ENCODE data around the gene CCDC9.
"Not testable (repeated sequence)": the region's sequence is repeated elsewhere in the genome, so short reads cannot be mapped to it uniquely, and the experiment has no call there.

The CCDC9 gene

DNA sequence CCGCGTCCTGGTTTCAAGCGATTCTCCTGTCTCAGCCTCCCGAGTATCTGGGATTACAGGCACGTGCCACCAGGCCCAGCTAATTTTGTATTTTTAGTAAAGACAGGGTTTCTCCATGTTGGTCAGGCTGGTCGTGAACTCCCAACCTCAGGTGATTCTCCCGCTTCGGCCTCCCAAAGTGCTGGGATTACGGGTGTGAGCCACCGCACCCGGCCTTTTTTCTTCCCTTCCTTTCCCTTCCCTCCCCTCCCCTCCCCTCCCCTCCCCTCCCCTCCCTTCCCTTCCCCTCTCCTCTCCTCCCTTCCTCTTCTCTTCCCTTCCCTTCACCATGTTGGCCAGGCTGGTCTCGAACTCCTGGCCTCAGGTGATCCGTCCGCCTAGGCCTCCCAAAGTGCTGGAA is 44.5 kb downstream of the CCDC9 start:
- not testable (repeated sequence) for DNase-seq (ENCODE audit: low read depth in 2 of 2)

DNA sequence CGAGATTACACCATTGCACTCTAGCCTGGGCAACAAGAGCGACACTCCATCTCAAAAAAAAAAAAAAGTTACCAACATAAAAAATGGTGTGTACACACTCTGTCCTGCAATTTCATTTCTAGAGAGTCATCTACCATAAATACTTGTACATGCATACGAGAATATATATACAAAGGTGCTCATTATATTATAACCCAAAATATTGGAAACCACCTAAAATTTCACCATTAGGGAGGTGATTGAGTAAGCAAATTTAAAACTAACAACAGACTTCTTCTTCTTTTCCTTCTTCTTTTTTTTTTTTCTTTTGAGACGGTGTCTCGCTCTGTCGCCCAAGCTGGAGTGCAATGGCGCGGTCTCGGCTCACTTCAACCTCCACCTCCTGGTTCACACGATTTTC is 45.9 kb downstream of the CCDC9 start:
- no peak for DNase-seq (ENCODE audit: low read depth in 2 of 2)

DNA sequence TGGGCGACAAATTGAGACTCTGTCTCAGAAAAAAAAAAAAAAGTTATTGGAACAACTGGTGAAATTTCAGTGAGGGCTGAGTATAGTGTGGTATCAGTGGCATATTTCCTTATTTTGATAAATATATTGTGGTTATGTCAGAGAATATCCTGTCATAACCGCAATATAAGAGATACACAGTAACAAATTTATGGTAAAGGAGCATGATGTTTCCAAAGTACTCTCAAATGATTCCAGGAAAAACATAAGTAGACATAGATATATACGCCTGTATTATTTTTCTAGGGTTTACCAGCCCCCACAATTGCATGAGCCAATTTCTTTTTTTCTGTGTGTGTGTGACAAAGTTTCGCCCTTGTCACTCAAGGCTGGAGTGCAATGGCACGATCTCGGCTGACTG is 47.6 kb downstream of the CCDC9 start:
- no peak for DNase-seq (ENCODE audit: low read depth in 2 of 2)

DNA sequence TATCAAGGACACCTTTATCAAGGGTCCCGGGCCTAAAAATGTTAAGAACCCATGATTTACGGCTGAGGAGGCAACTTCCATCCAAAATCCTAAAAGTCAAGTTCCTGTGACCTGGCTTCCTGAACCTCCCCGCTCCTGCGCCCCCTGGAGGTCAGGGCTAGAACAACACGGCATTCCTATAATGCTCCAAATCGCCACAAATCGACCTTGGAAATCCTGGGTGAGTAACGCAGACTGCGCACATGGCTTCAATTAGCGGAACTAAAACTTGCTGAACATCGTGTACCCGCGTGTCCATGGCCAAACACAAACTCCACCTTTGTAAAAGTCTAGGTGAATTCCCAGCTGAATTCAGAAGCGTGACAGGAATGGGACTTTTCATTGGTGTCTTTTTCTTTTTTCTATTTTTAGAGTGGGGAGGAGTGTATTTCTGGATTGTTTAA is 49.0 kb downstream of the CCDC9 start:
- DNase-seq (ENCODE audit: low read depth in 2 of 2) = peak in 1 of 2 donors; percentile 41

DNA sequence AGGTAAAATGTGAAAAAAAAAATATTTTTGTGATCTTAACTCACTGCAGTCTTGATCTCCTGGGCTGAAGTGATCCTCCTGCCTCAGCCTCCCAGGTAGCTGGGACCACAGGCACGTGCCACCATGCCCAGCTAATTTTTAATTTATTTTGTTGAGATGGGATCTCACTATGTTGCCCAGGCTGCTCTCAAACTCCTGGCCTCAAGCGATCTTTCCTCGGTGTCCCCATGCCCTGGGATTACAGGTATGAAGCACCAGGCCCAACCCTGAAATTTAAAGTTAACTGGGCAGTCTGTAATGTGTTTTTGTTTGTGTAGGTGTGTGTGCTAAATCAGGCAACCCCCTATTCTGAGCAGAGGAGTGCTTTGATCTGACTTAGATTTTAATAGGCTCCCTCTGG is 50.0 kb downstream of the CCDC9 start:
- DNase-seq (ENCODE audit: low read depth in 2 of 2) = no peak

DNA sequence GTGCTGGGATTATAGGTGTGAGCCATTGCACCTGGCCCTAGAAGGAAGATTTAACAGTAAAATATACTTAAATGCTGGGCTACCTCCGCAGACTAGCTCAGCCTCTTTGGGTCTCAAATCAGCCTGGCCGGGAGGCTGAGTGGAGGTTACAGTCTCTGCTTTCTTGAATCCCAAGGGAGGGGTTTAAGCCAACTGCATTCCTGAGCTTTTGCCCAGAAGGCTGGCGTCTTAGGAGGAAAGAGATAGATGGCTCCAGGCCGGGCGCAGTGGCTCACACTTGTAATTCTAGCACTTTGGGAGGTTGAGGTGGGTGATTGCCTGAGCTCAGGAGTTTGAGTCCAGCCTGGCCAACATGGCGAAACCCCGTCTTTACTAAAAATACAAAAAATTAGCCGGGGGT is 52.7 kb downstream of the CCDC9 start:
- DNase-seq (ENCODE audit: low read depth in 2 of 2) = no peak

DNA sequence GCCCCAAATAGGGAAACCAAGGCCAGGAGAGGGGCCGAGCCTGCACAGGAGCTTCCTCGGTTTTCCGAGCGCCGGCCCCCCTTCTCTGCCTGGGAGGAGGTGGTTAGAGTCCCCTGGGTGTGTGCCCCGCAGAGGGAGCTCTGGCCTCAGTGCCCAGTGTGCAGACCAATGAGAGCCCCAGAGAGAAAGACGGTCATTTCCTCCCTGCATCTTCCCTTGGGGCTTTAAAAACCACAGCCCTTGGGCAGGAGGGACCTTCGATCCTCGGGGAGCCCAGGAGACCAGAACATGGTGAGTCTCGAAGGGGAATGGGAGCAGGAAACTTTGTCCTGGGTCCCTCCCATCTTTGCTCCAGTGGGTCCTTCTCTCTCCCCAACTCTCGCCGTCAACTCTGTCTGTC is 53.3 kb downstream of the CCDC9 start, which contains the start of gene C5AR1:
TSS of gene C5AR1 (plus strand) at position 254 of the 400 bp plus-strand sequence. CDS start at position 289, 35 bp downstream.
- no peak for DNase-seq (ENCODE audit: low read depth in 2 of 2)

DNA sequence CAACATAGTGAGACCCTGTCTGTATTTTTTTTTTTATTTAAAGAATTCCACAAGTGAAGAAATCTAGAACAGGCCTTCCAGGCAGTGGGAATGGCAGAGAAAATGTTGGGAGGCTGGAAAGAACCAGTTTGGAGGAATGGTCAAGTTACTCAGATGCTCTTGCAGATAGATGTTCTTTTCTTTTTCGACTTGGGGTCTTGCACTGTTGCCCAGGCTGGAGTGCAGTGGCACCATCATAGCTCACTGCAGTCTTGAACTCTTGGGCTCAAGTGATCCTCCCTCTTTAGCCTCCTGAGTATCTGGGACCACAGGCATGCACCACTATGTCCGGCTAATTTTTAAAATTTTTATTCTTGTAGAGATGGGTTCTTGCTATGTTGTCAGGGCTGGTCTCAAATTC is 54.0 kb downstream of the CCDC9 start:
- DNase-seq (ENCODE audit: low read depth in 2 of 2) = no peak

DNA sequence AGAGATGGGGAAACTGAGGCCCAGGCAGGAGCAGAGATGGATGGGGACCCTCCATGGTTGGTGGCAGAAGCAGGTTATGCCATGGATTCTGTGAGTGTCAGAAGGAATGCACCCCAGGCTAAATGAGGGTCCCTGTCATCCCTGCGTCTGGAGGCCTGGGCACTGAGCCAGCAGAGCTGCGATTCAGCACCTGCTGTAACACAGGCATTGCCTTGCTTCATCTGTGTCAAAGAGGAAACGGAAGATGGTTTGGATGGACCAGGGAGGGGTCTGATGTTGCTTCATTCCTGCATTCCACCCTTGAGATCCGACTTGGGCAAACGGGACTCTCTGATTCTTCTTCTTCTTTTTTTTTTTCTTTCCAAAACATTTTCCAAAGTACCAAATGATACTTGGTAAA is 54.5 kb downstream of the CCDC9 start:
- no peak for DNase-seq (ENCODE audit: low read depth in 2 of 2)

DNA sequence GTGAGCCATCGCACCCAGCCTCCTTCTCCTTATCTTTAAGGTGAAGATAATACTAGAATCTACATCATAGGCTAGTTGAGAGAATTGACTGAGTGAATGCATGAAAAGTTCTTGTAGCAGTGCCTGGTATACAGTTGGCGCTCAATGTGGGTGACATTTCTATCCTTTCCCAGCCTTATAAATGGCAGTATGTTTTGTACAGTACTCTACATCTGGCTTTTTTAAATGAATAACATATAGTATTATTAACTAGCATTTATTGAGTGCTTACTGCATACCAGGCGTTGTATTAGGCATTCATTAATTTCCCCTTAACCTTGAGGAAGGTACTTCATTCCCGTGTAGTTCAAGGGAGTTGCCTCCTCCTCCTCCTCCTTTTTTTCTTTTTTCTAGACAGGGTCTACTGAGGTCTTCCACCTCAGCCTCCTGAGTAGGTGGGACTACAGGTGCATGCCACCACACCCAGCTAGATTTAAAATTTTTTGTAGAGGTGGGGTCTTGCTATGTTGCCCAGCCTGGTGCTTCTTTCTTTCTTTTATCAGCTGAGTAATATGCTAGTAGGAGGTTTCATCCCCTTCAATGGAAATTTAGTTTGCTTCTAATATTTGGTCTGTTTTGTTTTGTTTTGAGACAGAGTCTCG is 56.2 kb downstream of the CCDC9 start:
- DNase-seq (ENCODE audit: low read depth in 2 of 2) = no peak

DNA sequence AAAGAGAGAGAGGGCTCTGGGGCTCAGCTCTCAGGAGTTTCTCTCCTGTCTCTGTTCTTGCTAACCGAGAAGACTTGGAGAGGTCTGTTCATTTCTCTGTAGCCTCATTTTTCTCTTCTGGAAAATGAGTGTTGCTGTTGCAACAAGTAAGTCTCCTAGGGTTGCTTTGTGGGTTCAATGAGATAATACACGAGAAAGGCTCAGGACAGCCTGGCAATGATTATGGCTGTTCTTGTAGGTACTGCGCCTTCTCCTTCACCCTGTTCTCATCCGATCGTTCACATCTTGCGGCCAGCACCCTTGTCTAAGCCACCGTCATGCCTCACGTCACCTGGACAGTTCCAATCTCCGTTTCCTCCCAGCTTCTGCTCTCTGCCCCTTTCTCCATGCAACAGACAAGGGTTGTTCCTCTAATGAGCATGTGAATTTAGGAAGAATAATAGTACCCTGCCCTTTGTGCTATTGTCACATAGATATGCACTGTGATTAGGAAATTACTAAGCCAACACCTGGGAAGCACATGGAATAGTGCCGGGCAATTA is 57.5 kb downstream of the CCDC9 start:
- no peak for DNase-seq (ENCODE audit: low read depth in 2 of 2)

DNA sequence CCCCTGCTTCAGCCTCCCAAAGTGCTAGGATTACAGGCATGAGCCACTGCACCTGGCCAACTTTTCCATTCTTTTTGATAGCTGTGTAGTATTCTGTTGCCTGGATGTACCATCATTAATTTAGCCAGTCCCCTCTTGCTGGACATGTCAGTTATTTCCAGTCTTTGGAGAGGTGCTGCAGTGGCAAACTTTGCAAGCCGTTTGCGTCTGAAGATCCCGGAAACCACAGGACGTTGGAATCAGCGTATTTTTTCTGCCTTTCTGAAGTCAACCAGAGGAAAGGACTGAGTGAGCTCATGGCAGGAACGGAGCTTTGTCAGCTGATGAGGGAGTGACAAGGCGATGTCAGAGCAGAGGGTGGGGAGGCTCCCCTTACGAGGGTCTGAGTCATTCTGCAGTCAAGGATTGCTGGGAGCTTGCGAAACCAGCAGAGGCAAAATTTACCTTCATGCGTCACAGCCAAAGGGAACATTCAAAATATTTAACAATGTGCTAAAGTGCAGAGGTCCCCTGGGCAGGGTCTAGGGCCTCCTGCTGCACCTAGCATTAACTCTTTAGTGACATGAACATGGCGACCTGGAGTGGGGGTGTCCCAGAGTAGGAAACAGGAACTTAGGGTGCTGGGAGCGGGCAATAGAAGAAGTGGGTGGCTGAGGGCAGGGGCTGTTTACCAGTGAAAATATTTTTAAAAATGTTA is 58.9 kb downstream of the CCDC9 start:
- no peak for DNase-seq (ENCODE audit: low read depth in 2 of 2)

DNA sequence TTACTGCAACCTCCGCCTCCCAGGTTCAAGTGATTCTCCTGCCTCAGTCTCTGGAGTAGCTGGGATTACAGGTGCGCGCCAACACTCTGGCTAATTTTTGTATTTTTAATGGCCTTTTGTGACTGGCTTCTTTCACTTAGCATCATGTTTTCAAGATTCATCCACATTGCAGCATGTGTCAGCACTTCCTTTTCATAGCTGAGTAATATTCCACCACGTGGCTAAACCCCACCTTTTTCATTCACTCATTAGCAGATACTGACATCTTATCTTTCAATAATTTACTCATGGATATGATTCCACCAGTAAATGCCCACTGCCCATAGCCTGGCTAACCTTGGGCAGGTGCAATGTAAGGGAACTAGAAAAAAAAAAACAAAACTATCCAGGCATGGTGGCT is 60.2 kb downstream of the CCDC9 start:
- no peak for DNase-seq (ENCODE audit: low read depth in 2 of 2)

DNA sequence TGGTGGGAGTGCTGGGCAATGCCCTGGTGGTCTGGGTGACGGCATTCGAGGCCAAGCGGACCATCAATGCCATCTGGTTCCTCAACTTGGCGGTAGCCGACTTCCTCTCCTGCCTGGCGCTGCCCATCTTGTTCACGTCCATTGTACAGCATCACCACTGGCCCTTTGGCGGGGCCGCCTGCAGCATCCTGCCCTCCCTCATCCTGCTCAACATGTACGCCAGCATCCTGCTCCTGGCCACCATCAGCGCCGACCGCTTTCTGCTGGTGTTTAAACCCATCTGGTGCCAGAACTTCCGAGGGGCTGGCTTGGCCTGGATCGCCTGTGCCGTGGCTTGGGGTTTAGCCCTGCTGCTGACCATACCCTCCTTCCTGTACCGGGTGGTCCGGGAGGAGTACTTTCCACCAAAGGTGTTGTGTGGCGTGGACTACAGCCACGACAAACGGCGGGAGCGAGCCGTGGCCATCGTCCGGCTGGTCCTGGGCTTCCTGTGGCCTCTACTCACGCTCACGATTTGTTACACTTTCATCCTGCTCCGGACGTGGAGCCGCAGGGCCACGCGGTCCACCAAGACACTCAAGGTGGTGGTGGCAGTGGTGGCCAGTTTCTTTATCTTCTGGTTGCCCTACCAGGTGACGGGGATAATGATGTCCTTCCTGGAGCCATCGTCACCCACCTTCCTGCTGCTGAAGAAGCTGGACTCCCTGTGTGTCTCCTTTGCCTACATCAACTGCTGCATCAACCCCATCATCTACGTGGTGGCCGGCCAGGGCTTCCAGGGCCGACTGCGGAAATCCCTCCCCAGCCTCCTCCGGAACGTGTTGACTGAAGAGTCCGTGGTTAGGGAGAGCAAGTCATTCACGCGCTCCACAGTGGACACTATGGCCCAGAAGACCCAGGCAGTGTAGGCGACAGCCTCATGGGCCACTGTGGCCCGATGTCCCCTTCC is 63.9 kb downstream of the CCDC9 start:
- no peak for DNase-seq (ENCODE audit: low read depth in 2 of 2)

All from stimulated activated CD4-positive, alpha-beta T cell treated with anti-CD3 and anti-CD28 coated beads, Interleukin-1b, Interleukin-23, amount 100 ng/mL, for 1 hour (primary cell).